HG03103 (cell line): Measurements from ENCODE around the gene CHST6.
A peak's percentile ranks its signal among the peaks of the same experiment; 100 is the strongest.
"Not testable (repeated sequence)": the region's sequence is repeated elsewhere in the genome, so short reads cannot be mapped to it uniquely, and the experiment has no call there.

Source experiments
- ATAC-seq: cut with Tn5 transposase; IDR thresholded peaks from one replicate; pipeline ENCODE4 v1.9.1; 2021; ENCODE audit warnings: low read depth; ENCODE audit not compliant: unreplicated experiment

CHST6 gene

DNA sequence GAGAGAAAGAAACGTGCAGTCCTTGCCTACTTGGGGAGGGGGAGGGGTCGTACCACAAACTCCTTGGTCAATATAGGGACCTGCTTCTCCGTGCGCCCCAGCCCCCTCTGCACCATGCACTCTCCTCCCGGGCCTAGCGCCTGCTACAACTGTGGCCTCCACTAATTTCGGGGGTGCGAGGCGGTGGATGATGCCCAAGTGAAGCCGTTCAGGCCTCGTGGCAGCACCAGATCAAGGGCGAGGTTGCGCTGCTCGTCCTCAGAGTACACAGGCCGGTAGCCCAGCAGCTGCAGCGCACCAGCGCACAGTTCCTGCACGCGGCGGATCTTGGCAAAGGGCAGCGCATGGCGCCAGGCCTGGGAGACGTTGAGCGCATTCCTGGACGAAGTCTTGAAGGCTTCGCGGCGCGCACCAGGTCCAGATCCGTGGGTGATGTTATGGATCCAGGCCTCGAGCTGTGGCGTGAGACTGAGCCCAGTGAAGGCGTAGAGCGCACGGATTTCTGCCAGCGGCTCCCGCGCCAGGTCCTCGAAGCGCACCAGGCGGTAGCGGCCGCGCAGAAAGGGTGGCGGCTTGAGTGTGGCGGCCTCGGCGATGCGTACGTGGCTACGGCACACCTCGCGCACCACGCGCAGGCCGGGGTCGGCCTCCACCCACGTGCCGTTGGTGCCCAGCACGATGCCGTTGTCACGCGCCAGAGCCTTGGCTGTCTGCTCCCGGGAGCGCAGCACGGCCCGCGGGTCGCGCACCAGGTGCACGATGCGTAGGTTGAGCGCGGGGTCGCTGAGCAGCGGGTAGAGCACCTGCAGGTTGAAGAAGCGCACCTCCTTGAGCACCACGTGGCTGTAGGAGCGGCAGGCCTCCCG lies 16.5 kb downstream of the CHST6 start:
- ATAC-seq = no peak

- no peak for ATAC-seq
Measured at GRCh38 chr16:75477680-75478473, 17.4 kb downstream of the CHST6 start.

DNA sequence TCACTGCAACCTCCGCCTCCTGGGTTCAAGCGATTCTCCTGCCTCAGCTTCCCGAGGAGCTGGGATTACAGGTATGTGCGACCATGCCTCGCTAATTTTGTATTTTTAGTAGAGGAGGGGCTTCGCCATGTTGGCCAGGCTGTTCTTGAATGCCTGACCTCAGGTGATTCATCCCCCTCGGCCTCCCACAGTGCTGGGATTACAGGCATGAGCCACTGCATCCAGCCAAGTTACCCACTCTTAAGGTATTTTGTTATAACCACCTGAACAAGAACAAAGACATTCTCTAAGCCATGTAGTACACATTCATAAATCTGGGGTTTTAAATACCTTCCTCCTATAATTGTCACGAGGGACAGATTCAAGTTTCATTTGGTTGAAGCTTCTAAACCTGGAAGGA lies 18.4 kb downstream of the CHST6 start:
- ATAC-seq = no peak

DNA sequence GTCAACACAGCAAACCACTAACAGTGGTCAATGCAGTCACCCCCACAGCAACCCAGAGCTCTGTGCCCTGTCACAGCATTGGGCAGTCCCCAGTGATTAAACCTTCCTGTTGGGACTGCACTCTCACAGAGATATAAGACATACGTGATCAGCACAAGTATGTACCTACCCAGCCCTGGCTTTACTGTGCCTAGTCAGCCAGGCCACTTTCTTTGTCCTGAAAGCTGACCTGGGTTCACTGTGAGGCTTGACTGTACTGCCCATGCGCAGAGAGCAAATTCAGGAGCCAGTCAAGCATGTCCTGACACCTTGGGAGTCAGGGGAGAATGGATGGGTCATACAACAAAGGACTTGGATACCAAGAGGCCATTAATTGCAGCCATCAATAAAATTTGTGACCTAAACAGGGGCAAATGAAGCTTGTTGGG lies 19.8 kb downstream of the CHST6 start:
- ATAC-seq = no peak

DNA sequence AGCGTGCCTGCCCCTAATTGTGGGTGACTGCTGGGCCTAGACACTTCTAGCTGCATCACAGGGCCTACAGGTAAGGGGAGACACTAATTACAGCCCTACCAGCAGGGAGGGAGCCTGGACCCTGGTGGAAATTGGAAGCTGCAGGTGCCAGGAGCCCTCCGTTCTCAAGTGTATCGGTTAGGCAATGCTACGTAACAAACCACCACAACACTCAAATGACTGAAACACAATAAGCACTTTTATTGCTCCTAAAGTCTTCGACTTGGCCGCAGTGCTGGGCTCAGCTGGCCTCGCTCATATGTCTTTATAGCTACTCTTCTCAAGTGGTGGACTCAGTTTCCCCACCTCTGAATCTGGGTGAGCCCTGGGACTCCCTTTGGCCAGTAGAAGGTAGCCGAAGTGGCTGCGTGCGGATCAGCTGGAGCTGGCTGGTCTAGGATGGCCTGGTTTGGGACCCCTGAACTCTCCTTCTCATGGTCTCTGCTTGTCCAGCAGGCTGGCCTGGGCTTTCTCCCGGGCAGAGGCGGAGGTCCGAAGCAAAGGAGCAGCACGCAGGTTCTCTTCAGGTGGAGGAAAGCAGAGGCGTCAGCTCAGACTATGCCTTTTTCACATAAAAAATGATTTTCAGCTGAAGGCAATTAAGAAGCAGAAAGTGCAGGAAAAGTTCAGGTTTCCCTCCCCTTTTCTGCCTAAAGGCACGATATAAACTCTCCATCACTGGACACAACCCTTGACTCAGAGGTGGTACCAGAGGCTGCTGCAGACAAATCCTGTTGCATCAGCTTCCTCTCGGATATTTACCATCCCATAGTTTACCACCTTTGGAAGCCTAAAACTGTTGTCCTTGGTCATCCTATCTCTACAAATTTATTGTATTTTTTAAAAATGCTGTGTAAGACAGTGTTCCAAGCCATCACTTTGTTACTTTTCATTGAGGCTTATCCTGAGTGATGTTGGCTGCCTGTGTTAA lies 22.0 kb downstream of the CHST6 start:
- no peak for ATAC-seq

DNA sequence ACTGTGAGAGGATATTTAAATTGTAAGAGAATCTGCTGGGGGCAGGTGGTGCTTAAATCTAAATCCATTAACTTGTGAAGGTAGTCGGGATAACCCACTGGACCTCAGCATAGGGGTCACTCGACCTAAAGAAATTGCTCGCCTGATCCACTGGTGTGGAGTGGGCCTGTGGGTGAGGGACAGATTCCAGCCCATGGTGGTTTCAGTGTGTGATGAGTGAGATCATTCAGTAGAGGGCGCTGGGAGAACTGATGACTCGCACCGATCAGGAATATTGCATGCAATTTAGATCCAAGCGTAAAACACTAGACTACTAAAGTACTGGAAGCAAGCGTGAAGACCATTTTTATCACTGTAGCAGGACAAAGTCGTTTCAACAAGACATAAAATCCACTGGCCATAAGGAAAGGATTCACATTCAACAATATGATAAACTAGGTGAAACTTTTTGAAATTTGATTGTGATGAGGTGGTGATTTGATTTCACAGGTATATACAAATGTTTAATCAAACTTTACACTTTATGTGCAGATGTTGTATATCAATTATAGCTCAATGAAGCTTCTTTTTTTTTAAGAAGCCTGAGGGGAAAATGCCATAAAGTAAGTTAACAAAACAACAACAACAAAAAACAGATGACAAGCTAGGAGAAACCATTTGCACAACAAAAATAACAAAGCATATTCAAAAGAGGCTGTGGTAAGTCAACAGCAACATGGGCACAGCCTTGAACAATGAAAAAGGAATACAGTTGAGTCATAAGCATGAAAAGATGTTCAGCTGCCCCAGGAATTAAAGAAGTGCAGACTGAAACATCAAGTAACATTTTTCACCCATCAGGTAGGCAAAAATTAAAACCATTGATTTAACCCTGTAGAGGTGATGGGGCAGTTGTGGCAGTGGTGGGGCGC lies 23.3 kb downstream of the CHST6 start:
- peak; percentile 78 for ATAC-seq

DNA sequence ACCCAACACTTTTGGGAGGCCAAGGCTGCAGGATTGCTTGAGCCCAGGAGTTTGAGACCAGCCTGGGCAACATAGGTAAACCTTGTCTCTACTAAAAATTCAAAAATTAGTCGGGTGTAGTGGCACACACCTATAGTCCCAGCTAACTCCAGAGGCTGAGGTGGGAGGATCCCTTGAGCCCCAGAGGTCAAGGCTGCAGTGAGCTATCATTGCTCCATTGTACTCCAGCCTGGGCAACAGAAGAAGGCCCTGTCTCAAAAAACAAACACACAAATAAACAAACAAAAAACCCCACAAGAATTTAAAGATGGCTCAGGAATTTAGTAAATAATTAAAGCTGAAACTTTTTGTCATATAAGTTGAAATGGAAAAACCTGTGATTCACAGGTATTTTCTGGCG lies 28.5 kb downstream of the CHST6 start:
- no peak for ATAC-seq

GRCh38 chr16:75464122-75464918 lies 30.9 kb downstream of the CHST6 start, which contains the start of gene TMEM170A:
Gene TMEM170A, minus strand, starts transcription at chr16:75464689. Its CDS starts 89 bp downstream, at chr16:75464600.
- peak; percentile 81 for ATAC-seq

- peak; percentile 7 for ATAC-seq
Measured at GRCh38 chr16:75463389-75464121, 31.7 kb downstream of the CHST6 start.

DNA sequence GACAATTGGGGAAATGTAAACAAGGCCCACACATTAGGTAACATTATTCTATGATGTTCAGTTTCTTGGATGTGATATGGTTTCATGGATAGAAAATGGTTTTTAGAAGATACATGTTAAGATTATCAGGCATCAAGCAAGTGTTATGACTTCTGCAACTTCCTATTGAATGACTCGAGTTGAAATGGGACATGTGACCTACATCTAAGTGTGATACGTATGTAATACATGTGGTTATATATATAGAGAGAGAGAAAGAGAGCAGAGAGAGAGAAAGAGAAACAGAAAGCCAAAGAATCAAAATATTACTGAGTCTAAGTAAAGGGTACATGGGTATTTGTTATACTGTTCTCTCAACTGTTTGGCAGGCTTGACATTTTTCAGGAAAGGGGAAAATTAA lies 32.4 kb downstream of the CHST6 start:
- peak; percentile 22 for ATAC-seq

DNA sequence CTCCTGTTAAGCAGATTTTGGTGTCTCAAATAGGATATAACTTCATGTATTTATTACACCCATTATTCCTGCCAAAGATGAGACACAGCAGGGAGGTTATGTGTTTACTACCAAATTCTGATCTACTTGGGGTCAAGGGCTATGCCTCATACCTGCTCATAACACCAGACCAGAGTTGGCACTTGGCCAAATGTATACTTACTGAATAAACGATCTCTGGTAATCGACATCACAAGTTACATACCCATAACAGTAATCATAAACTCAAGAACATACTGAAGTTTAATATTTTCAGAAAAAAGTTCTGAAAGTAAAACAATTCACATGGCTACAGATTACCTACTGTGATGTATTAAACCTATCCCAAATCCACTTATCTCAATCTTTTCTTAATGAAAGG lies 33.7 kb downstream of the CHST6 start:
- ATAC-seq = no peak

DNA sequence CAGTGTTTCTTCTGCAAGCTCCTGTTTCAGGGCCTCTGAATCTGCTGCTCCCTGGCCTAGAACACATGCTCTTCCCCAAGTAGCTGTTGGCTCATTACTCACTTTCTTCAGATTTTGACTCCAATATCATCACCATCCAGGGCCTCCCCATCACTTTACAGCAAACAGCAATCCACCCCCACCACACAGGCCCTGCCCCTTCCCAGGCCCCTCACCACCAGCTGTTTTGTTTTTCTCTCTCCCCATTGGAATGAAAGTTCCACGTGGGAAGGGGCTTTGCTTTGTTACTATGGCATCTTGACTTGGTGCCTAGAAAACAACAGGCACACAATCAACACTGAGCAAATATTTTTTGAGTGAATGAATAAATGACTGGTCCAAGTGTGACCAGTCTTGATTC lies 34.8 kb downstream of the CHST6 start:
- ATAC-seq = no peak

GRCh38 chr16:75459691-75460090 lies 35.5 kb downstream of the CHST6 start:
- no peak for ATAC-seq

GRCh38 chr16:75458439-75458838 lies 36.8 kb downstream of the CHST6 start:
- ATAC-seq = no peak

GRCh38 chr16:75458029-75458428 lies 37.2 kb downstream of the CHST6 start:
- no peak for ATAC-seq

GRCh38 chr16:75457485-75458021 lies 37.7 kb downstream of the CHST6 start:
- ATAC-seq = no peak

- ATAC-seq = no peak
Measured at GRCh38 chr16:75456971-75457370, 38.3 kb downstream of the CHST6 start.

GRCh38 chr16:75456486-75456885 lies 38.8 kb downstream of the CHST6 start:
- not testable (repeated sequence) for ATAC-seq
